Fibroblast of upper back skin (primary cell): Measurements from ENCODE around the gene ARFGAP1.
"Not testable (repeated sequence)": the region's sequence is repeated elsewhere in the genome, so short reads cannot be mapped to it uniquely, and the experiment has no call there.

ENCODE experiments used
- DNase-seq: peaks from one replicate; pipeline ENCODE4 v3.0.0-alpha.2; 2013

ARFGAP1 gene

GRCh38 chr20:63241272-63241671 is 31.3 kb upstream of the ARFGAP1 start:
- DNase-seq, result no peak

- no peak for DNase-seq
Observed at GRCh38 chr20:63242736-63243135, 29.9 kb upstream of the ARFGAP1 start.

- DNase-seq, result no peak
Observed at GRCh38 chr20:63243604-63244247, 28.9 kb upstream of the ARFGAP1 start.

GRCh38 chr20:63244468-63244867 is 28.1 kb upstream of the ARFGAP1 start:
- DNase-seq, result no peak

GRCh38 chr20:63246490-63247288 is 25.9 kb upstream of the ARFGAP1 start:
- DNase-seq, result no peak

GRCh38 chr20:63247671-63248228 is 24.9 kb upstream of the ARFGAP1 start:
- no peak for DNase-seq

GRCh38 chr20:63248835-63249591 is 23.6 kb upstream of the ARFGAP1 start:
- DNase-seq, result no peak

GRCh38 chr20:63249891-63250290 is 22.7 kb upstream of the ARFGAP1 start:
- DNase-seq, result no peak

GRCh38 chr20:63251350-63251749 is 21.3 kb upstream of the ARFGAP1 start:
- not testable (repeated sequence) for DNase-seq

GRCh38 chr20:63252284-63252711 is 20.3 kb upstream of the ARFGAP1 start:
- DNase-seq, result no peak

GRCh38 chr20:63253065-63253437 is 19.6 kb upstream of the ARFGAP1 start:
- DNase-seq, result no peak

GRCh38 chr20:63253438-63254231 is 19.0 kb upstream of the ARFGAP1 start:
- DNase-seq, result no peak

- no peak for DNase-seq
Observed at GRCh38 chr20:63254232-63254605, 18.4 kb upstream of the ARFGAP1 start, which contains the start of gene NKAIN4. Gene NKAIN4, minus strand, starts transcription at chr20:63254463. Its CDS starts 13 bp downstream, at chr20:63254450.

- no peak for DNase-seq
Observed at GRCh38 chr20:63254606-63255384, 17.8 kb upstream of the ARFGAP1 start.

GRCh38 chr20:63255931-63256704 is 16.5 kb upstream of the ARFGAP1 start:
- no peak for DNase-seq

GRCh38 chr20:63256954-63257353 is 15.7 kb upstream of the ARFGAP1 start:
- no peak for DNase-seq

- no peak for DNase-seq
Observed at GRCh38 chr20:63257629-63258028, 15.0 kb upstream of the ARFGAP1 start.

GRCh38 chr20:63258781-63259180 is 13.8 kb upstream of the ARFGAP1 start:
- no peak for DNase-seq

- no peak for DNase-seq
Observed at GRCh38 chr20:63259734-63260460, 12.7 kb upstream of the ARFGAP1 start.

- no peak for DNase-seq
Observed at GRCh38 chr20:63260521-63260920, 12.1 kb upstream of the ARFGAP1 start.
